ENCODE measurements around the gene LRRTM2. TPM values are rescaled to one million over a fixed set of nuclear protein-coding genes. Genes with fewer than 3 reads are reported as not detected.
A peak's percentile ranks its signal among the peaks of the same experiment; 100 is the strongest.

LRRTM2 gene
- total and polyA plus RNA-seq, 5 donors: 0.07 to 0.31 (median 0.17) TPM; not detected in 2

DNA sequence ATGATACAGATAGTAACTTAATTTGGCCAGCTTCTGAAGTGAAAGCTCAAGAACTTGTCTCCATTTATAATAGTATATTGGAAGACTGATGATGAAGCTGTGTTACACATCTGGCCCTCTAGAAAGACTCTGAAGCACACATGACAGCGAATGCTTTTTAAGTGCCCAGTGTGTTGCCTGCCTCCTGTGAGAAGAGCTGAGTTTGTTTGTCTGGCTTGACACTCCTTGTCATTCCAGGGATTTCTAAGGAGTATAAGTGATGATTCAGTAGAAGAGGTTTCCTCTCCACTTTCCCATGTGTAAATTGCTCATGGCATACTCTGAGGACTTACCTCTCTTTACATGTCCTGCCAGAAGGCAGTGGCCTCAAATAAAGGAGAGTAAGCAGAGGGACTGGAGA lies 30.4 kb upstream of the LRRTM2 start:
- no peak for DNase-seq
- Histone ChIP-seq H3K4me3 (ENCODE audit: low read length) (no peak overlapping the region), H3K4me1 (ENCODE audit: control insufficient read depth, insufficient read depth, low read length) (peaks cover 2% of the 10 kb centered on the region), H3K27ac (ENCODE audit: low read length) (no peak overlapping the region), H3K9me3 (ENCODE audit: control insufficient read depth, low read length) (no peaks in the 10 kb centered on the region), H3K27me3 (ENCODE audit: control insufficient read depth, insufficient read depth) (no peaks in the 10 kb centered on the region)
- no peak for ATAC-seq
- intact Hi-C loops (cut with DNase I): no loop called here
- WGBS: 96% methylated on average over 1 of the region's 1 CpG

DNA sequence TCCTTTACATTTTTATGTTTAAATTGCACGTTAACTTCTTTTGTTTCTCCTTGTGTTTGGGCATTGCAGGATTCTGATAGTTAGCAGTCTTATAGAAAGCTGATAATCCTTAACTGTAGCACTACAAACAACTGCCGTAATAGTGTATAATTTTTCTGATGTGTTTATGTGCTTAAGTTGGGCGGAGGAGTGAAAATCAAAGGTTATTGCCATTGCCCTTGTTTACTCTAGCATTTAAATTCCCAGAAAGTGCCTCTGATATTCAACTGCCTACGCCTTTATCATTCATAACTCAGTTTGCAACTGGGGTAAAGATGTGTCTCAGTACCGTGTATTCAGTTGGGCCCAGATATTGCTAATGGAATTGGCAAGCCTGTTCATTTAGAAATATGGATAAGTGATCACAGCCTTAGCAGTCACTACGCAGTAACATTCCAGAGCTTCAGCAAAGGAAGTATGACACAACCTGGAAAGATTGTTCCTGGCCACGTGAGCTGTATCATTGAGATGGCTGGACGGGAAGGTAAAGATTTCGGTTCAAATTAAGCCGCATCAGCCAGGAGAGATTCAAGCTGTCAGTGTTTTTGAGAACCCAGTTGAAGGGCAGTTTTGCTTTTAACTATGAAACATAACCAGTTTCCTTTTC lies 28.1 kb upstream of the LRRTM2 start:
- Histone ChIP-seq H3K27ac (ENCODE audit: low read length) (no peak overlapping the region), H3K9me3 (ENCODE audit: control insufficient read depth, low read length) (no peaks in the 10 kb centered on the region), H3K27me3 (ENCODE audit: control insufficient read depth, insufficient read depth) (no peaks in the 10 kb centered on the region), H3K4me3 (ENCODE audit: low read length) (no peak overlapping the region), H3K4me1 (ENCODE audit: control insufficient read depth, insufficient read depth, low read length) (peaks cover 3% of the 10 kb centered on the region)
- 68% methylated on average over 10 of the region's 10 CpGs for WGBS
- intact Hi-C loops (cut with DNase I): no loop called here
- DNase-seq (no peak), ATAC-seq (peak in 1 of 2 donors; percentile 58)

DNA sequence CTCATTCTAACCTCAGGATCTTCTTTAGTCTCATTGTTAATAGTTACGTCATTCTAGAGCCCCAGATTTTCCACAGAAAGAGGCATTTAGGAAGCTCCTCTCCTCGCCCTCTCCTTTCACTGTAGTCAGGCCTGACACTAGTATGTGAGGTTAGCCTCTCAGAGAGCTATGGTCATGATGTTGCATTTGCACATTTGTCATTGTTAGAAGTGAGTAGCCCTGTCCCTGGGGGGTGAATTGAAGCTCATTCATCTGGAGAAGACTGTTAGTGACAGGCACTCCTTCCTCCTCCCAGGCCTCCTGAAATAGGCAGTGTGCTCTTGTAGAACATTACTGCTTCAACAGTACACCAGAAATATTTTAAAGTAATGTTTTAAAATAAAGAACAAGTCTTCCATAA lies 26.6 kb upstream of the LRRTM2 start:
- intact Hi-C loops (cut with DNase I): no loop called here
- Histone ChIP-seq H3K4me3 (ENCODE audit: low read length) (no peak overlapping the region), H3K27me3 (ENCODE audit: control insufficient read depth, insufficient read depth) (no peaks in the 10 kb centered on the region), H3K9me3 (ENCODE audit: control insufficient read depth, low read length) (no peaks in the 10 kb centered on the region), H3K27ac (ENCODE audit: low read length) (no peak overlapping the region), H3K4me1 (ENCODE audit: control insufficient read depth, insufficient read depth, low read length) (peaks cover 3% of the 10 kb centered on the region)
- DNase-seq (no peak), ATAC-seq (no peak)
- 88% methylated on average over 2 of the region's 2 CpGs for WGBS

DNA sequence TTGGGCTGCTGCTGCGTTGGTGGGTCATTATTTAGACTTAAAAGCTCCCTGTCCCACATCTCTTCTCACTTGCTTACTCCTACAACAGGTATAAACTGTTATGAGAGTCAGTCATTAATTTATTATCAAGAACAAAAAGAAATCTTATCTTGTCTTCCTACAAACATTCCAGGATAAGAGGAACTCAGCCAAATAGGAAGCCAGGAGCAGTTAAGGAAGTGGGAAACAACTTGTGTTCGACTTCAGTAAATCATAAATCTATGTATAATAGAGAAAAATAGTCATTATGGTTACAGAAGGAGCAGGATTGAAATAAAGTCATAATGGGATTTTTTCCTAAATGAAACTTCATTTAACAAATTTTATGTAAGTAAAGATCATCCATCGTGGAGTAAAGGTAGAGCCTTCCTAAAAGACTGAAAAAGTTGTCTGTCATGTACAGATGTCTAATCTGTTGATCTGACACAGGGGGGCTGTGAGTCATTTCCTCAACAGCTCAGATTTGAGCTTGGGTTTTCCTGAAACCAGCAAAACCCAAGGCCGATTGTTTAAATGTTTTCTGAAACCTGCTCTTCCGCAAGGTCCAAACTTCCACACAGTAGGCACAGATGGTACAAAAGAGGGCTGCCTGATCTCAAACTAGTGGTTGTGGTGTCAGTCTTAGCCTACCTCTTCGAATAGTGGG lies 25.3 kb upstream of the LRRTM2 start:
- Histone ChIP-seq H3K4me1 (ENCODE audit: control insufficient read depth, insufficient read depth, low read length) (peaks cover 3% of the 10 kb centered on the region), H3K27ac (ENCODE audit: low read length) (no peak overlapping the region), H3K9me3 (ENCODE audit: control insufficient read depth, low read length) (no peaks in the 10 kb centered on the region), H3K4me3 (ENCODE audit: low read length) (no peak overlapping the region), H3K27me3 (ENCODE audit: control insufficient read depth, insufficient read depth) (no peaks in the 10 kb centered on the region)
- intact Hi-C loops (cut with DNase I): no loop called here
- peak in 1 of 2 donors; percentile 42 for ATAC-seq
- 58% methylated on average over 6 of the region's 6 CpGs for WGBS
- no peak for DNase-seq

DNA sequence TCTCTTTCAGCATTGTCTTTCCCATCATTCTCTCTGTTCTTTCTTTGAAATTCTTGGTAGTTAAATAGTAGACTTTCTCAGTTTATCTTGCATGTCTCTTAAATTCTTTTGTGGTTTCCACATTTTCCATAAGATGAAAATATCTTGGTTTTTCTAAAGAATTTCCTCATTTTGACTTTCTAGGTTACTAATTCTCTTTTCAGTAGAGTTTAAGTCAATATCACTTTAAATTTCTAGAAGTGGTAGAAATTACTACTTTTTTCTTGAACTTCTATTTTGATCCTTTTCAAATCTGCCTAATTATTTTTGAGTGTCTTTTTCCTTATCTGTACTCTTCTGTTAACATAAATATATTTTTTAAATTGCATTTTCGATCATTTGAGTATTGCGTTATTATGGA lies 23.6 kb upstream of the LRRTM2 start:
- DNase-seq (no peak), ATAC-seq (no peak)
- Histone ChIP-seq H3K4me3 (ENCODE audit: low read length) (no peak overlapping the region), H3K27ac (ENCODE audit: low read length) (no peak overlapping the region), H3K9me3 (ENCODE audit: control insufficient read depth, low read length) (no peaks in the 10 kb centered on the region), H3K4me1 (ENCODE audit: control insufficient read depth, insufficient read depth, low read length) (peaks cover 3% of the 10 kb centered on the region), H3K27me3 (ENCODE audit: control insufficient read depth, insufficient read depth) (no peaks in the 10 kb centered on the region)
- WGBS: 95% methylated on average over 2 of the region's 2 CpGs
- intact Hi-C loops (cut with DNase I): no loop called here

DNA sequence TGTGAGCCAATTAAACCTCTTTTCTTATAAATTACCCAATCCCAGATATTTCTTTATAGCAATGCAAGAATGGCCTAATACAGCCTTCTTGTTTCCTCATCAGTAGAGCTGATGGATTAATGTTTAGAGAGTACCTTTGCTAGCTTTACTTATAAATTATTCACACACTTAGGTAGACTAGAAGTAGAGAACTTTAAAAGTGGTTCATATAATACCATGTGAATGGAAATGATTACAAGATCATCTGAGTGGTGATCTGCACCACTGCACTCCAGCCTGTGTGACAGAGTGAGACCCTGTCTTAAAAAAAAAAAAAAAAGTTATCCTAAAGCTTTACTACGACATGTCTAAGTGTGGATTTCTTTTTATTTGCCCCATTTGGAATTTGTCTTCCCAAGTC lies 23.2 kb upstream of the LRRTM2 start:
- no peak for ATAC-seq
- WGBS: 96% methylated on average over 1 of the region's 1 CpG
- no peak overlapping the region for H3K4me3 ChIP-seq (ENCODE audit: low read length)
- intact Hi-C loops (cut with DNase I): no loop called here
- no peak for DNase-seq
- H3K27ac ChIP-seq (ENCODE audit: low read length): no peak overlapping the region
- H3K9me3 ChIP-seq (ENCODE audit: control insufficient read depth, low read length): no peaks in the 10 kb centered on the region
- H3K27me3 ChIP-seq (ENCODE audit: control insufficient read depth, insufficient read depth): no peaks in the 10 kb centered on the region
- peaks cover 3% of the 10 kb centered on the region for H3K4me1 ChIP-seq (ENCODE audit: control insufficient read depth, insufficient read depth, low read length)

DNA sequence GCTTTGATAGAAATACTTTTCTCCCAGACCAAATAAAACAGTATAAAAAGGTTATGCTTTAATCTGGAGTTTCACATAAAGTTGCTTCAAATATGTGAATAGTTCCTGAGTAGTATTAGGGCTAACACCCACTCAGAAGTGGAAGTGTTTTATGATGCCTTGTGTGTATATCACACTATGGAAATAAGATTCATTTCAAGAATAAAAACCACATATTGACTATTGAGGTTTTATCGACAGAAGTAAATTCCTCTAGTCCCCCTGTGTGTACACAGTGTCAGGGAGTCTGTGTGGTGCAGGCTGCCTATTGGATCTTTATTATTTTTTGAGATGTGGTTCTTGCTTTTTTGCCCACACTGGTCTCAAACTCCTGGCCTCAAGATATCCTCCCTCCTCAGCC lies 20.8 kb upstream of the LRRTM2 start:
- WGBS: 91% methylated on average over 1 of the region's 1 CpG
- no peak for ATAC-seq
- Histone ChIP-seq H3K4me3 (ENCODE audit: low read length) (no peak overlapping the region), H3K27me3 (ENCODE audit: control insufficient read depth, insufficient read depth) (no peaks in the 10 kb centered on the region), H3K9me3 (ENCODE audit: control insufficient read depth, low read length) (no peaks in the 10 kb centered on the region), H3K4me1 (ENCODE audit: control insufficient read depth, insufficient read depth, low read length) (peaks cover 3% of the 10 kb centered on the region), H3K27ac (ENCODE audit: low read length) (no peak overlapping the region)
- intact Hi-C loops (cut with DNase I): no loop called here
- no peak for DNase-seq

DNA sequence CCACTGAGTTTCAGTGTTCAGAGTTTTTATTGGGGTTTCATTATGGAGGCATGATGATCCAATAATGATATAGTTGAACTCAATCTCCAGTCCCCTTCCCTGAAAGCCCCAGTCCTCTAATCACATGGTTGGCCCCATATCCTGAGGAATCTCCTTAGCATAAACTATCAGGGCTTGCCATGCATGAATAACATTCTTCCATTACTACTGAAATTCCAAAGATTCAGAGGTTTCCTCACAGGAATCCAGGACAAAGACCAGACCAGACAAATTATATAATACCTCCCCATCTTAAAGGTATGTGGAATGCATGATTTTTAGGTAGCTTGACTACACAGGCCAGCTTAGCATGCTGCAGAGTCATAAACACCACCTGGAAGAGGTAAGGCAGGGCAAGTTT lies 15.5 kb upstream of the LRRTM2 start:
- Histone ChIP-seq H3K9me3 (ENCODE audit: control insufficient read depth, low read length) (no peaks in the 10 kb centered on the region), H3K27ac (ENCODE audit: low read length) (no peak overlapping the region), H3K4me3 (ENCODE audit: low read length) (no peak overlapping the region), H3K4me1 (ENCODE audit: control insufficient read depth, insufficient read depth, low read length) (no peaks in the 10 kb centered on the region), H3K27me3 (ENCODE audit: control insufficient read depth, insufficient read depth) (no peaks in the 10 kb centered on the region)
- intact Hi-C loops (cut with DNase I): no loop called here
- DNase-seq (no peak), ATAC-seq (no peak)

DNA sequence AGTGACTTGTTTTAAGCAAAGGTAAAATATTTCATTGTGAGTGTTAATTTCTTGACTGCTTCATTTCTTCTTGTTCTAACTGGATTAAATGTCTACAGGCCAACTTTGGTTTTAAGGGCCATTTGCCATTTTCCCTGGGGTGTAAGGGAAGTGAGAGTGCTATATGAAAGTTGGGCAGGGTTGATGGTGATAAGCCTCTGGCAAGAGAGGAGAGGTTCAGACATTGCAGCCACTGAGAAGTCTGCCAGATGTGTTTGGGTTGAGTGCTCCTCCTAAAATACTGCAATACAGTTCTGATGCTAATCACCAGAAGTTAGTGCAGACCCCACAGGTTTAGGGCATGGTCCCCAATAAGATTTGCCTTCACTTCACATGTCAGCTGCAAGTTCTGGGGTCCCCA lies 14.9 kb upstream of the LRRTM2 start:
- H3K9me3 ChIP-seq (ENCODE audit: control insufficient read depth, low read length): no peaks in the 10 kb centered on the region
- H3K27me3 ChIP-seq (ENCODE audit: control insufficient read depth, insufficient read depth): no peaks in the 10 kb centered on the region
- intact Hi-C loops (cut with DNase I): no loop called here
- DNase-seq (no peak), ATAC-seq (no peak)
- H3K27ac ChIP-seq (ENCODE audit: low read length): no peak overlapping the region
- no peaks in the 10 kb centered on the region for H3K4me1 ChIP-seq (ENCODE audit: control insufficient read depth, insufficient read depth, low read length)
- no peak overlapping the region for H3K4me3 ChIP-seq (ENCODE audit: low read length)

DNA sequence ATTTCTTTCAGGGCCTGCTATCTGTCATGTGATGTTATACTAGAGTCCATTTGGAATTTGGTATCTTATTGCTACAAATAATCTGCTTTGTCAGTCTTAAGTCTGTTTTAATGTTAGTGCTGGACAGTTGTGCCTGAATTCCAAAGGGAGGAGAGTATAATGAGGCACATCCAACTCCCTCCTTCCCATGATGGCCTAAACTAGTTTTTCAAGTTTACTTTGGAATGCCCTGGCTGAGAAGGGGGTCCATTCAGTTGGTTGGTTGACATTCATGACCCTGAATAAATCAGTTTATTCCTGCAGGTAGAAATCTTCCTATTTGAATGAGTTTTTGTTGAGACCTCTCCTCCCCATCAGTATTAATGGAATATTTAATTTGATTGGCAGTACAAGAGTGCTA lies 9.4 kb upstream of the LRRTM2 start:
- DNase-seq: no peak
- H3K27ac ChIP-seq (ENCODE audit: low read length): no peak overlapping the region
- H3K4me1 ChIP-seq (ENCODE audit: control insufficient read depth, insufficient read depth, low read length): peaks cover 3% of the 10 kb centered on the region
- no peak for ATAC-seq
- no peaks in the 10 kb centered on the region for H3K9me3 ChIP-seq (ENCODE audit: control insufficient read depth, low read length)
- H3K27me3 ChIP-seq (ENCODE audit: control insufficient read depth, insufficient read depth): no peaks in the 10 kb centered on the region
- intact Hi-C loops (cut with DNase I): no loop called here
- no peak overlapping the region for H3K4me3 ChIP-seq (ENCODE audit: low read length)

DNA sequence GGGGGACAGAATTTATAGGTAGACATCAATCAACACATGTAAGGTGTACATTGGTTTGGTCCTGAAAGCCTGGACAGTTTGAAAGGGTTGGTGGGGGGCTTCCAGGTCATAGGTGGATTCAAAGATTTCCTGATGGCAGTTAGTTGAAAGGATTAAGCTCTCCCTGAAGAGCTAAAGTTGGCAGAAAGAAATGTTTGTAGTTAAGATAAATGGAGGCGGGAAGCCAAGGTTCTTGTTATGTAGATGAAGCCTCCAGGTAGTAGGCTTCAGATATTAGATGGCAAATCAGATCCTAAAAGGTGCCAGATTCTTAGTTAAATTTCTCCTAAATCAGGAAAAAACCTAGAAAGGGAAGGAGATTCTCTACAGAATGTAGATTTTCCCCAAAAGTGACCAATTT lies 9.0 kb upstream of the LRRTM2 start:
- intact Hi-C loops (cut with DNase I): no loop called here
- ATAC-seq (no peak), DNase-seq (no peak)
- no peak overlapping the region for H3K27ac ChIP-seq (ENCODE audit: low read length)
- no peaks in the 10 kb centered on the region for H3K9me3 ChIP-seq (ENCODE audit: control insufficient read depth, low read length)
- no peaks in the 10 kb centered on the region for H3K27me3 ChIP-seq (ENCODE audit: control insufficient read depth, insufficient read depth)
- no peak overlapping the region for H3K4me3 ChIP-seq (ENCODE audit: low read length)
- WGBS: 100% methylated on average over 1 of the region's 1 CpG
- peaks cover 3% of the 10 kb centered on the region for H3K4me1 ChIP-seq (ENCODE audit: control insufficient read depth, insufficient read depth, low read length)

DNA sequence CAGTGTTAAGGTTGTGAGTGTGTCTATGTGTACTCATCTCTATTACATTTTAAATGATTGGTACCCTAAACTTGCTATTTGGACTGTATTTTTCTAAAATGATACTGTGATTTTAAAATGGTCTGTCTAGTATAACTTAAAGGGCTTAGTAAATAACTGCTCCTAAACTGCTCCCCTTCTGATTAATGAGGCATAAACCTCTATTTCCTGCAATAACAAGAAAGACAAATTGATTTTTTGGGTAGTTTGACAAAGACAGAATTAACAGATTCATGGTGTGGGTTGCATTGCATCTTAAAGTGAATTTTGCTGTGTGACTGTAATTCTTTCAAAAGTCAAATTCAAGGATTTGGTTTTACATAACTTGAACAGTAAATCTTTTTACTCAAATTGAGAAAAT lies 8.1 kb upstream of the LRRTM2 start:
- no peaks in the 10 kb centered on the region for H3K27me3 ChIP-seq (ENCODE audit: control insufficient read depth, insufficient read depth)
- no peak overlapping the region for H3K27ac ChIP-seq (ENCODE audit: low read length)
- no peak for ATAC-seq
- peaks cover 7% of the 10 kb centered on the region for H3K4me1 ChIP-seq (ENCODE audit: control insufficient read depth, insufficient read depth, low read length)
- intact Hi-C loops (cut with DNase I): no loop called here
- DNase-seq: no peak
- H3K4me3 ChIP-seq (ENCODE audit: low read length): no peak overlapping the region
- no peaks in the 10 kb centered on the region for H3K9me3 ChIP-seq (ENCODE audit: control insufficient read depth, low read length)

Measured in right cardiac atrium (tissue), 5 donors.